Suprapubic skin (tissue), 4 donors: ENCODE data around the gene EGLN3. TPM values are rescaled to one million over a fixed set of nuclear protein-coding genes. Genes with fewer than 3 reads are reported as not detected.

ENCODE experiments used
- DNase-seq, 2 donors: peaks; one replicate each; pipeline ENCODE4 v3.0.0-alpha.2; 2019; ENCODE audit warnings: low spot score in 2 of 2
- H3K27ac ChIP-seq: fragments of 200-600 bp; sonication (generic); one replicate; pipeline ENCODE4 v1.5.1; 2019
- H3K27me3 ChIP-seq: fragments of 200-600 bp; sonication (generic); one replicate; pipeline ENCODE4 v1.5.1; 2019
- H3K36me3 ChIP-seq: fragments of 200-600 bp; sonication (generic); one replicate; pipeline ENCODE4 v1.5.1; 2019
- H3K4me1 ChIP-seq: fragments of 200-600 bp; sonication (generic); one replicate; pipeline ENCODE4 v1.5.1; 2019
- H3K4me3 ChIP-seq: fragments of 200-600 bp; sonication (generic); one replicate; pipeline ENCODE4 v1.5.1; 2019; ENCODE audit warnings: mild to moderate bottlenecking
- H3K9me3 ChIP-seq: fragments of 200-600 bp; sonication (generic); one replicate; pipeline ENCODE4 v1.5.1; 2019
- CTCF ChIP-seq, 2 donors: fragments of 200-600 bp in 1 of 2; fragments of 450-650 bp in 1 of 2; sonication (generic) in 1 of 2; IDR thresholded peaks; one replicate each; pipeline ENCODE4 v1.5.1; 2016 to 2019; ENCODE audit warnings: antibody characterized with exemption in 2 of 2, mild to moderate bottlenecking in 1 of 2, moderate library complexity in 1 of 2
- EP300 ChIP-seq: sonication (generic); formaldehyde crosslinking; IDR thresholded peaks from one replicate; pipeline ENCODE4 v1.6.1; 2017; ENCODE audit warnings: antibody characterized with exemption
- POLR2A ChIP-seq, 2 donors: fragments of 450-650 bp; IDR thresholded peaks; one replicate each; pipeline ENCODE4 v1.6.1; 2017; ENCODE audit warnings: antibody characterized with exemption in 2 of 2, mild to moderate bottlenecking in 2 of 2, moderate library complexity in 2 of 2
- POLR2AphosphoS5 ChIP-seq, 3 donors: sonication (generic); formaldehyde crosslinking; IDR thresholded peaks; one replicate each; pipeline ENCODE4 v1.6.1; 2017; ENCODE audit warnings: antibody characterized with exemption in 3 of 3
- WGBS: methylation state at CpG from one replicate; pipeline ENCODE4 v1.1.5; 2018; 5-methylcytosine and 5-hydroxymethylcytosine counted together
- total RNA-seq, 4 donors: library from RNA; depleted of rRNA; stranded (reverse); fragments of >200 nt; gene quantifications; one replicate each; pipeline ENCODE4 v1.1.0, GENCODE V29; 2016

EGLN3 gene
- total RNA-seq, 4 donors from 2014 or later: 37.8 to 203 (median 73.2) TPM

GRCh38 chr14:33909380-33910084 is 41.3 kb downstream of the EGLN3 start:
- H3K27me3 ChIP-seq: no peaks in the 10 kb centered on the region
- H3K36me3 ChIP-seq: no peaks in the 10 kb centered on the region
- 83% methylated on average over 6 of the region's 6 CpGs for WGBS
- TF ChIP-seq CTCF (IDR thresholded peaks at IDR 0.05) (no peak), POLR2AphosphoS5 (IDR thresholded peaks at IDR 0.05) (no peak), EP300 (no peak), POLR2A (IDR thresholded peaks at IDR 0.05) (no peak)
- H3K4me1 ChIP-seq: no peaks in the 10 kb centered on the region
- no peak overlapping the region for H3K4me3 ChIP-seq
- DNase-seq: no peak
- H3K9me3 ChIP-seq: no peaks in the 10 kb centered on the region
- H3K27ac ChIP-seq: no peak overlapping the region

GRCh38 chr14:33908540-33909223 is 42.2 kb downstream of the EGLN3 start:
- H3K4me3 ChIP-seq: no peak overlapping the region
- no peaks in the 10 kb centered on the region for H3K27me3 ChIP-seq
- H3K9me3 ChIP-seq: no peaks in the 10 kb centered on the region
- no peaks in the 10 kb centered on the region for H3K4me1 ChIP-seq
- TF ChIP-seq POLR2A (IDR thresholded peaks at IDR 0.05) (no peak), CTCF (IDR thresholded peaks at IDR 0.05) (no peak), EP300 (no peak), POLR2AphosphoS5 (IDR thresholded peaks at IDR 0.05) (no peak)
- DNase-seq: no peak
- H3K27ac ChIP-seq: no peak overlapping the region
- no peaks in the 10 kb centered on the region for H3K36me3 ChIP-seq
- 89% methylated on average over 13 of the region's 13 CpGs for WGBS

GRCh38 chr14:33906968-33907367 is 43.9 kb downstream of the EGLN3 start:
- Histone ChIP-seq H3K27me3 (no peaks in the 10 kb centered on the region), H3K4me3 (no peak overlapping the region), H3K36me3 (no peaks in the 10 kb centered on the region), H3K4me1 (no peaks in the 10 kb centered on the region), H3K27ac (no peak overlapping the region), H3K9me3 (no peaks in the 10 kb centered on the region)
- DNase-seq: no peak
- TF ChIP-seq CTCF (IDR thresholded peaks at IDR 0.05) (no peak), EP300 (no peak), POLR2AphosphoS5 (IDR thresholded peaks at IDR 0.05) (no peak), POLR2A (IDR thresholded peaks at IDR 0.05) (no peak)
- 66% methylated on average over 2 of the region's 2 CpGs for WGBS

GRCh38 chr14:33904609-33905008 is 46.3 kb downstream of the EGLN3 start:
- H3K4me3 ChIP-seq: no peak overlapping the region
- no peak for DNase-seq
- H3K27ac ChIP-seq: no peak overlapping the region
- H3K4me1 ChIP-seq: no peaks in the 10 kb centered on the region
- no peak for TF ChIP-seq CTCF (IDR thresholded peaks at IDR 0.05)
- TF ChIP-seq POLR2AphosphoS5 (IDR thresholded peaks at IDR 0.05): no peak
- no peak for TF ChIP-seq POLR2A (IDR thresholded peaks at IDR 0.05)
- no peak for TF ChIP-seq EP300
- H3K36me3 ChIP-seq: no peaks in the 10 kb centered on the region
- WGBS: 94% methylated on average over 5 of the region's 5 CpGs
- no peaks in the 10 kb centered on the region for H3K27me3 ChIP-seq
- H3K9me3 ChIP-seq: no peaks in the 10 kb centered on the region

- WGBS: 88% methylated on average over 2 of the region's 2 CpGs
- no peaks in the 10 kb centered on the region for H3K36me3 ChIP-seq
- TF ChIP-seq POLR2AphosphoS5 (IDR thresholded peaks at IDR 0.05) (no peak), EP300 (no peak), CTCF (IDR thresholded peaks at IDR 0.05) (no peak), POLR2A (IDR thresholded peaks at IDR 0.05) (no peak)
These were observed 47.5 kb downstream of the EGLN3 start for GRCh38 chr14:33903369-33903768.

More at GRCh38 chr14:33903369-33903768, 47.5 kb downstream of the EGLN3 start:
- Histone ChIP-seq H3K4me3 (no peak overlapping the region), H3K4me1 (no peaks in the 10 kb centered on the region), H3K9me3 (no peaks in the 10 kb centered on the region), H3K27ac (no peak overlapping the region), H3K27me3 (no peaks in the 10 kb centered on the region)
- DNase-seq: no peak
